DND-41 (cell line): Measurements from ENCODE around the gene NANOS3.
A peak's percentile ranks its signal among the peaks of the same experiment; 100 is the strongest.

Experiments
- ATAC-seq: fragments of 200-7000 bp; cut with Tn5 transposase; 3 replicates; pipeline ENCODE4 v1.9.1; 2021; ENCODE audit warnings: low read depth; ENCODE audit not compliant: insufficient read depth
- DNase-seq: peaks from one replicate; pipeline ENCODE4 v3.0.0-alpha.2; 2020
- H2AFZ ChIP-seq: 2 replicates; pipeline ENCODE4 v1.6.0; 2012; ENCODE audit warnings: low read depth, low read length
- H3K27ac ChIP-seq: 2 replicates; pipeline ENCODE4 v1.5.1; 2012; ENCODE audit warnings: low read length, inconsistent platforms
- H3K27me3 ChIP-seq: fragments of 200-600 bp; sonication (generic); 2 replicates; pipeline ENCODE4 v1.6.0; 2012; ENCODE audit warnings: low read length, mild to moderate bottlenecking, inconsistent platforms; ENCODE audit not compliant: insufficient read depth, poor library complexity
- H3K36me3 ChIP-seq: 2 replicates; pipeline ENCODE4 v1.5.1; 2012; ENCODE audit warnings: low read length, inconsistent platforms; ENCODE audit not compliant: insufficient read depth
- H3K4me1 ChIP-seq: 2 replicates; pipeline ENCODE4 v1.5.1; 2012; ENCODE audit warnings: mild to moderate bottlenecking, low read length; ENCODE audit not compliant: insufficient read depth
- H3K4me2 ChIP-seq: 2 replicates; pipeline ENCODE4 v1.6.0; 2012; ENCODE audit warnings: mild to moderate bottlenecking, moderate library complexity, low read length, inconsistent platforms; ENCODE audit not compliant: insufficient read depth
- H3K4me3 ChIP-seq, 2 experiments: fragments of 200-600 bp in 1 of 2; shearing (Covaris generic) in 1 of 2; 2 replicates each; pipeline ENCODE4 v1.5.1; 2012 to 2016; ENCODE audit warnings: inconsistent platforms in 2 of 2, low read length in 2 of 2, mild to moderate bottlenecking in 2 of 2, low read depth in 1 of 2, moderate library complexity in 1 of 2
- H3K79me2 ChIP-seq: 2 replicates; pipeline ENCODE4 v1.6.0; 2012; ENCODE audit warnings: low read length, inconsistent platforms; ENCODE audit not compliant: insufficient read depth
- H3K9ac ChIP-seq: 2 replicates; pipeline ENCODE4 v1.6.0; 2012; ENCODE audit warnings: low read depth, mild to moderate bottlenecking, inconsistent platforms, low read length, moderate library complexity
- H3K9me3 ChIP-seq: 2 replicates; pipeline ENCODE4 v1.5.1; 2012; ENCODE audit warnings: low read length, moderate library complexity, mild to moderate bottlenecking, inconsistent platforms; ENCODE audit not compliant: insufficient read depth, severe bottlenecking
- H4K20me1 ChIP-seq: 2 replicates; pipeline ENCODE4 v1.6.0; 2012; ENCODE audit warnings: low read length; ENCODE audit not compliant: insufficient read depth
- EZH2 ChIP-seq: IDR thresholded peaks from 3 replicates; pipeline ENCODE4 v1.6.1; 2012; ENCODE audit warnings: borderline replicate concordance, low read depth, mild to moderate bottlenecking, moderate library complexity, low read length, inconsistent platforms; ENCODE audit not compliant: severe bottlenecking
- TF ChIP-seq, protein P1 (sequence below): IDR thresholded peaks from 2 replicates; pipeline ENCODE4 v1.5.1; 2012; ENCODE audit warnings: borderline replicate concordance, low read length, moderate library complexity, mild to moderate bottlenecking; ENCODE audit not compliant: poor library complexity, severe bottlenecking; ENCODE audit errors: extremely low read depth

The NANOS3 gene

DNA sequence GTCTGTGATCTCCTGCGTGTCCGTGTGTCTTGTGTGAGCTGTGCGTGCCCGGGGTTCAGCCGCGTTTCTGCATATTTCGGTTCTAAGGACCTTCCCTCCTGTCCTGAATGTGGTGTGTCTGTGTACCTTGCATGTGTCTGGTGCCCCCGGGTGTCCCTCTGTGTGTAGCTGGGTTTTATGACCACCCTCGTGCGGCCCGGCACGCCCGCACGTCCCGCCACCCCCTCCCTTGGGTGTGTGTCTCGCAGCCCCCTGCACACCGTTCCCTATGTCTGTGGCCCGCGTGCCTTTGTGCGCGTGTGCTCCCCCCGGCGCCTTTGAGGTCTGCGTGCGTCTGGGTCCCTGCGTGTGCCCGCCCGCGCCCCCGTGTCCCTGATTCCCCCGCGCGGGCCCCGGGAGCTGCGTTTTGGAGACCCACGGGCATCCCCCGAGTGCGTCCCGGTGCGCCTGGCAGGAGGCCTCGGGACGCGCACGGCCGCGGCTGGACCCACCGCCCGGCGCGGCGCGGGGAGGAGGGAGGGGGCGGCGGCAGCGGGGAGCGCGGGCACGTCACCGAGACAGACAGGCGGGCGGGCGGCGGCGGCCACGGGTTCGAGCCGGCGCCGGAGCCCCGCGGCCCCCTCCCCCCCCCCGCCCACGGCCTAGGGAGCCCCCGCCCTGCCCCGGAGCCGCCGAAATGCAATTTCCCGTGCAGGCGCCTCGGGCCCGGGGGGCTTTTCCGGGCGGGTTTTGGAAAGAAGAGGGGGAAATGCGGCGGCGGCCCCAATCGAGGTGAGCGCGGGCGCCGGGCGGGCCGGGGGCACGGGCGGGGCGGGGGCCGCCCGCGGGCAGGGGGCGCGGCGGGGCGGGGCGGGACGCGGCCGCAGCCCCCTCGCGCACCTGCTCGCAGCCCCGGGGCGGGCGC is 12.0 kb upstream of the NANOS3 start:
- Histone ChIP-seq H3K9me3 (no peaks in the 10 kb centered on the region), H3K27ac (no peak overlapping the region; the same call in 1 of the 2 replicates), H3K79me2 (peaks cover 36% of the 10 kb centered on the region), H4K20me1 (peaks cover 4% of the 10 kb centered on the region; the same call in 1 of the 2 replicates), H3K36me3 (peaks cover 9% of the 10 kb centered on the region), H3K27me3 (peaks cover 5% of the 10 kb centered on the region), H3K4me1 (peaks cover 35% of the 10 kb centered on the region), H3K4me2 (peak overlapping the region; percentile 80), H2AFZ (peak overlapping the region; percentile 72), H3K4me3 (peak overlapping the region; percentile 42 to 61; a peak in 3 of 4 replicates), H3K9ac (peak overlapping the region; percentile 74)
- peak; percentile 56 for DNase-seq
- TF ChIP-seq, protein P1, sequence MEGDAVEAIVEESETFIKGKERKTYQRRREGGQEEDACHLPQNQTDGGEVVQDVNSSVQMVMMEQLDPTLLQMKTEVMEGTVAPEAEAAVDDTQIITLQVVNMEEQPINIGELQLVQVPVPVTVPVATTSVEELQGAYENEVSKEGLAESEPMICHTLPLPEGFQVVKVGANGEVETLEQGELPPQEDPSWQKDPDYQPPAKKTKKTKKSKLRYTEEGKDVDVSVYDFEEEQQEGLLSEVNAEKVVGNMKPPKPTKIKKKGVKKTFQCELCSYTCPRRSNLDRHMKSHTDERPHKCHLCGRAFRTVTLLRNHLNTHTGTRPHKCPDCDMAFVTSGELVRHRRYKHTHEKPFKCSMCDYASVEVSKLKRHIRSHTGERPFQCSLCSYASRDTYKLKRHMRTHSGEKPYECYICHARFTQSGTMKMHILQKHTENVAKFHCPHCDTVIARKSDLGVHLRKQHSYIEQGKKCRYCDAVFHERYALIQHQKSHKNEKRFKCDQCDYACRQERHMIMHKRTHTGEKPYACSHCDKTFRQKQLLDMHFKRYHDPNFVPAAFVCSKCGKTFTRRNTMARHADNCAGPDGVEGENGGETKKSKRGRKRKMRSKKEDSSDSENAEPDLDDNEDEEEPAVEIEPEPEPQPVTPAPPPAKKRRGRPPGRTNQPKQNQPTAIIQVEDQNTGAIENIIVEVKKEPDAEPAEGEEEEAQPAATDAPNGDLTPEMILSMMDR, result no peak
- TF ChIP-seq EZH2, result peak; percentile 77
- peak; percentile 5; the same call in 1 of the 3 replicates for ATAC-seq

DNA sequence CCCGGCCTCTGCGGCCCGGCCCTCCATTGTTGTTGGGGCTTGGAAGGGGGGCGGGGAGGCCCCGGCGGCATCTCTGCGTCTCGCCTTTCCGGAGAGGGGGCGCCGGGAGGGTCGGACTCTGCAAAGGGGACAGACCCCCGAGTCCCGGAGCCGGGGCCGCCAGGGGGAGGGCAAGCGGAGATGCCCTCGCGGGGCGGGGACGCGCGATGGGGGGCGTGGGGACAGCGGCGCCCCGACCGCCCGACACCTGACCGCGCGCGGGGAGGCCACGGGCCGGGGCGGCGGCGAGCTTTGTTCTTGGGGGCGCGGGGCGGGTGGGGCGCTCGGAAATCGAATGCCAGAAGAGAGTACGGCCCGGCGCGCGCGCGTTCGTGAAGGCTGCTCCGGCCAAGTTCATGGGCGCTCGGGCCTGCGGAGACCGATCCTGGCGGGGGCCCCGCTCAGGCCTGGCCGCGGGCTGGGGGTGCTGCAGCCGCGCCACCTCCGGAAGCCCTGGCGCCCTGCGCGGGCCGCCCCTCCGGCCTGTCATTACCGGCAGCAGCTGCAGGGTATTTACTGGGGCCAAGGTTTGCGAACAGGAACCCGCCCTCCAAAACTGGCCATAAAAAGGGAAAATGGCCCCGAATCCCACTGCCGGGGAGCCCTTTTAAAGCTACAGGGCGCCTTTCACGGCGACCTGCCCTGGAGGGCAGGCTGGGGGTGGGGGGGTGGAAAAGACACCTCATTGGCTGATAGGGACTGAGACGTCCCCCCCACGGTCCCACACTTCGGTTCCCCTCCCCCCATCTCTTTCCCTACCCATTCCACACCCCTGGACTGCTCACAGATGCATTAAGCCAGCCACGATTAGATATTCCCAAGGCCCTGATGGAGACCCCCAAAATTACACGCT is 11.1 kb upstream of the NANOS3 start:
- Histone ChIP-seq H3K79me2 (peaks cover 41% of the 10 kb centered on the region), H3K4me3 (peak overlapping the region; percentile 42 to 61; a peak in 3 of 4 replicates), H3K9me3 (no peaks in the 10 kb centered on the region), H4K20me1 (peaks cover 8% of the 10 kb centered on the region; the same call in 1 of the 2 replicates), H3K9ac (peak overlapping the region; percentile 74), H3K36me3 (peaks cover 12% of the 10 kb centered on the region), H3K4me2 (peak overlapping the region; percentile 80), H2AFZ (peak overlapping the region; percentile 72), H3K27ac (peak overlapping the region; percentile 41; the same call in 1 of the 2 replicates), H3K27me3 (peaks cover 5% of the 10 kb centered on the region), H3K4me1 (peaks cover 35% of the 10 kb centered on the region)
- ATAC-seq (peak; percentile 27; the same call in 2 of the 3 replicates), DNase-seq (peak; percentile 50)
- TF ChIP-seq, protein P1, result no peak
- TF ChIP-seq EZH2, result no peak

DNA sequence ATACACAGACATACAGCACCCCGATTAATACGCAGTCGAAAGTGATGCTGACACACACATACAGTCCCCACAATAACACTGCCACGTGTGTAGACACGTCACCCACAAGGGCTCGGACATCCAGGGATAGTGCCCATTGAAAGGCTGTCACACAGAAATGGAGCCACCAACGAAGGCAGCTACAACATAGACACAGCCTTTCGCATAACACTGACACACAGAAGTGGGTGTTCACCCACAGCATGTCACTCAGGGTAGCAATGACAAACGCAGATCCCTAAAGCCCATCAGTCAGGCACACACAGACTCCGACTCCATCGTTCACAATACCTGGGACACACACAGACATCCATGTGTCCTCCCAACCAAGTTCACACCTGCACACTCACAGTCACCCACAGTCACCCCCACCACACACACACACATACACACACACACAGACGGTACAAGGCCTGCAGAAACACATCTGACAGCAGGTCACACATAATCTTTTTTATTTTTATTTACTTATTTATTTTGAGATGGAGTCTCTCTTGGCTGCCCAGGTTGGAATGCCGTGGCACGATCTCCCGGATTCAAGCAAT is 10.4 kb upstream of the NANOS3 start:
- DNase-seq (no peak), ATAC-seq (no peak)
- Histone ChIP-seq H3K79me2 (peaks cover 48% of the 10 kb centered on the region), H3K9ac (peak overlapping the region; percentile 74), H3K9me3 (no peaks in the 10 kb centered on the region), H3K4me3 (peak overlapping the region in 1 of 2 experiments; percentile 61; a peak in 3 of 4 replicates), H3K4me2 (peak overlapping the region; percentile 80), H2AFZ (peak overlapping the region; percentile 72; the same call in 1 of the 2 replicates), H3K36me3 (peaks cover 12% of the 10 kb centered on the region), H3K4me1 (peaks cover 31% of the 10 kb centered on the region), H4K20me1 (peaks cover 13% of the 10 kb centered on the region; the same call in 1 of the 2 replicates), H3K27ac (peak overlapping the region; percentile 41; the same call in 1 of the 2 replicates), H3K27me3 (peaks cover 5% of the 10 kb centered on the region)
- TF ChIP-seq EZH2, result no peak
- TF ChIP-seq, protein P1, result no peak
